ENCODE measurements around the gene DGCR2. TPM values are rescaled to one million over a fixed set of nuclear protein-coding genes. Genes with fewer than 3 reads are reported as not detected.
A peak's percentile ranks its signal among the peaks of the same experiment; 100 is the strongest.

DGCR2 gene
- total and polyA plus RNA-seq, 2 of the 8 experiments (the other 6 are each of a cell fraction or from before 2014, with no cell fraction given): 42.3 to 62.2 TPM

DNA sequence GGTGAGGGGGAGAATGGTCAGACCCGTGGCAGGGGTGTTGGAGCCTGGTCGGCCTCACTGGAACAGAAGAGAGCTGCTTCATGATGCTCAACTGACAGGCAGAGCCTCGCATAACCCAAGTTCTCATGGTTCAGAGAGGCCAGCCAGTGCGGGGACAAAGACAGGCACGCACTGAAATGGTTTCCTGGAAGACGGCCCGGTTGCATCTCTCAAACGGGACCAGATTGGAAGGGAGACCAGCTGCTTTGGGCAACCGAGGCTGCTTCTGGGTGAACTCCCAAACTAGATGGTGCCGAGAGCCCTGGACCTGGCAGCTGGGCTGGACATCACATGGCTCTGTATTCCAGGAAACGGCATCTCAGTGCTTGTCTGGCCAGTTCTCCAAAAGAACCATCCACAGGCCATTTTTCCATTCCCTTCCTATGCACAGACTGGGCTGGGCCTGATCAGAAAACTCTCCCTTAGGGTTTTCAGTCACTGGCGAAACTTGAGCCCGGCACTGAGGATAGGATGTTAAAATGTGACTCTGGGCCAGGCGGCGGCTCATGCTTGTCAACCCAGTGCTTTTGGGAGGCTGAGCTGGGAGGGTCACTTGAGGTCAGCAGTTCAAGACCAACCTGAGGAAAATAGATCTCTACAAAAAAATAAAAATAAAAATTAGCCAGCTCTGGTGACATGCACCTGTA, 106.0 kb downstream of the DGCR2 start:
- H4K8ac ChIP-seq (ENCODE audit: extremely low read depth, insufficient read depth, low read length): peak overlapping the region; percentile 65; the same call in 1 of the 2 replicates
- H3K18ac ChIP-seq (ENCODE audit: extremely low read depth, low read length): no peak overlapping the region
- H3K23me2 ChIP-seq (ENCODE audit: low read depth, low read length): no peaks in the 10 kb centered on the region
- no peak overlapping the region for H2BK12ac ChIP-seq (ENCODE audit: low read depth, low read length)
- H4K91ac ChIP-seq (replicated peaks; ENCODE audit: insufficient read length, low read length): no peak overlapping the region
- no peak overlapping the region for H2BK5ac ChIP-seq (ENCODE audit: low read depth, low read length)
- H2BK120ac ChIP-seq (replicated peaks; ENCODE audit: low read depth, low read length): no peak overlapping the region
- no peak overlapping the region for H3K4me2 ChIP-seq (ENCODE audit: insufficient read depth in 1 of 2, low read depth in 2 of 2, low read length in 2 of 2)
- no peak overlapping the region for H2BK20ac ChIP-seq (ENCODE audit: low read length)
- FAIRE-seq (no peak), DNase-seq (ENCODE audit: low read depth in 1 of 2, low spot score in 2 of 2) (peak in 1 of 2 experiments; percentile 39)
- whole genome bisulfite sequencing, 2 experiments (ENCODE audit: extremely low coverage in 1 of 2, insufficient coverage in 1 of 2, insufficient read length in 1 of 2, insufficient replicate concordance in 2 of 2, low coverage in 1 of 2, low lambda C conversion rate in 2 of 2, missing lambda C conversion rate in 1 of 2): 95% methylated on average over 15 of the region's 15 CpGs; no CpG with 5 or more reads in 1 of the 2 experiments
- peaks cover 0 to 2% of the 10 kb centered on the region in 2 experiments for H4K20me1 ChIP-seq (replicated peaks in 1 of 2; ENCODE audit: control insufficient read depth in 1 of 2, insufficient read depth in 2 of 2, low read length in 2 of 2)
- no peaks in the 10 kb centered on the region; a peak in 2 of 7 replicates for H3K27me3 ChIP-seq (replicated peaks in 1 of 4; ENCODE audit: control insufficient read depth in 3 of 4, extremely low read depth in 1 of 4, insufficient read depth in 3 of 4, low read length in 3 of 4)
- H2BK15ac ChIP-seq (ENCODE audit: low read length): no peak overlapping the region
- no peak overlapping the region for H3K4ac ChIP-seq (replicated peaks; ENCODE audit: insufficient read length, low read depth, low read length)
- no peaks in the 10 kb centered on the region for H3K9me3 ChIP-seq (ENCODE audit: insufficient read depth in 2 of 2, low read depth in 1 of 2, low read length in 1 of 2)
- no peak overlapping the region for H3K23ac ChIP-seq (ENCODE audit: insufficient read length)
- CTCF ChIA-PET (ENCODE audit: partially characterized antibody): interaction anchor here (1.3 to 3.5 kb wide), 2 partner anchors 17 to 61 kb away, joined by 4 to 19 read pairs; no protein-coding TSS in a partner anchor
- H3K4me3 ChIP-seq (ENCODE audit: extremely low read depth in 1 of 4, insufficient read depth in 2 of 4, low read depth in 3 of 4, low read length in 4 of 4): no peak overlapping the region
- H3K4me1 ChIP-seq (replicated peaks in 1 of 4; ENCODE audit: control insufficient read depth in 3 of 4, insufficient read depth in 4 of 4, low read length in 3 of 4): peaks cover 0 to 3% (median 0%) of the 10 kb centered on the region in 4 experiments; a peak in 2 of 7 replicates
- H3K79me1 ChIP-seq (ENCODE audit: low read depth, low read length): no peaks in the 10 kb centered on the region
- POLR2A ChIA-PET (ENCODE audit: partially characterized antibody): interaction anchor here (1.6 kb wide), 1 partner anchor 108 kb away, joined by 4 read pairs; no protein-coding TSS in a partner anchor
- no peak overlapping the region for H3K27ac ChIP-seq (ENCODE audit: low read depth, low read length)
- H3K79me2 ChIP-seq (ENCODE audit: control insufficient read depth in 1 of 2, insufficient read depth in 2 of 2, low read length in 2 of 2): no peaks in the 10 kb centered on the region
- H3K14ac ChIP-seq (ENCODE audit: insufficient read length): no peak overlapping the region
- no peak overlapping the region for H3K9ac ChIP-seq (replicated peaks in 1 of 4; ENCODE audit: extremely low read depth in 1 of 4, low read depth in 3 of 4, low read length in 3 of 4)
- no peak overlapping the region for H2AK5ac ChIP-seq (ENCODE audit: low read depth, low read length)
- H3K36me3 ChIP-seq (ENCODE audit: control insufficient read depth in 2 of 4, insufficient read depth in 4 of 4, low read length in 3 of 4): no peaks in the 10 kb centered on the region
- H4K5ac ChIP-seq (ENCODE audit: insufficient read length, low read depth, low read length): no peak overlapping the region
- H3K56ac ChIP-seq (replicated peaks; ENCODE audit: insufficient read length, low read depth, low read length): no peak overlapping the region
- H2AFZ ChIP-seq (ENCODE audit: low read length): no peak overlapping the region
- no peak for TF ChIP-seq NRF1 (IDR thresholded peaks at IDR 0.05; ENCODE audit: low read depth, low read length)
- TF ChIP-seq JUN (IDR thresholded peaks at IDR 0.05; ENCODE audit: low read depth, low read length): no peak
- TF ChIP-seq CBX5 (IDR thresholded peaks at IDR 0.05; ENCODE audit: low read depth, low read length): no peak
- TF ChIP-seq RXRA (IDR thresholded peaks at IDR 0.05; ENCODE audit: insufficient read depth, low read depth, low read length): no peak
- TF ChIP-seq EP300 (IDR thresholded peaks at IDR 0.05; ENCODE audit: borderline replicate concordance in 1 of 2, low read depth in 2 of 2, low read length in 2 of 2): no peak
- TF ChIP-seq FOSL1 (IDR thresholded peaks at IDR 0.05; ENCODE audit: insufficient read depth, low read depth, low read length): no peak
- TF ChIP-seq SAP30 (IDR thresholded peaks at IDR 0.05; ENCODE audit: insufficient read depth, insufficient replicate concordance, low read length): no peak
- no peak for TF ChIP-seq BCL11A (IDR thresholded peaks at IDR 0.05; ENCODE audit: low read depth in 2 of 2, low read length in 2 of 2)
- TF ChIP-seq RAD21 (IDR thresholded peaks at IDR 0.05 in 1 of 2, conservative IDR thresholded peaks at IDR 0.05 in 1 of 2; ENCODE audit: low read depth in 2 of 2, low read length in 2 of 2): no peak
- TF ChIP-seq GTF2F1 (IDR thresholded peaks at IDR 0.05; ENCODE audit: borderline replicate concordance, low read depth, low read length): no peak
- TF ChIP-seq SIN3A (conservative IDR thresholded peaks at IDR 0.05 in 1 of 2, IDR thresholded peaks at IDR 0.05 in 1 of 2; ENCODE audit: low read depth in 1 of 2, low read length in 2 of 2): no peak

All from H1 (cell line).